Vagina (tissue), 2 donors: ENCODE results near the gene CAPN9. TPM values are rescaled to one million over a fixed set of nuclear protein-coding genes. Genes with fewer than 3 reads are reported as not detected.

ENCODE experiments used
- DNase-seq, 2 donors: peaks; one replicate each; pipeline ENCODE4 v3.0.0-alpha.2; 2017; ENCODE audit errors: extremely low spot score in 2 of 2
- H3K27ac ChIP-seq: fragments of 200-600 bp; sonication (generic); one replicate; pipeline ENCODE4 v1.5.1; 2019
- H3K27me3 ChIP-seq: fragments of 200-600 bp; sonication (generic); one replicate; pipeline ENCODE4 v1.5.1; 2019
- H3K36me3 ChIP-seq, 2 donors: fragments of 200-600 bp; sonication (generic); one replicate each; pipeline ENCODE4 v1.5.1; 2017 to 2019
- H3K4me1 ChIP-seq: fragments of 200-600 bp; sonication (generic); one replicate; pipeline ENCODE4 v1.5.1; 2019
- H3K4me3 ChIP-seq, 2 donors: fragments of 200-600 bp; sonication (generic); 1 replicate in 1 of 2; 2 replicates in 1 of 2; pipeline ENCODE4 v1.5.1; 2016 to 2019
- H3K9me3 ChIP-seq: fragments of 200-600 bp; sonication (generic); one replicate; pipeline ENCODE4 v1.5.1; 2019
- CTCF ChIP-seq, 3 experiments: fragments of 450-650 bp in 2 of 3; fragments of 200-600 bp in 1 of 3; sonication (generic) in 1 of 3; IDR thresholded peaks; one replicate each; pipeline ENCODE4 v1.5.1; 2017 to 2019; ENCODE audit warnings: antibody characterized with exemption in 3 of 3, mild to moderate bottlenecking in 2 of 3, moderate library complexity in 2 of 3
- POLR2A ChIP-seq, 2 donors: fragments of 450-650 bp; IDR thresholded peaks; one replicate each; pipeline ENCODE4 v1.6.1; 2017; ENCODE audit warnings: antibody characterized with exemption in 2 of 2, mild to moderate bottlenecking in 2 of 2, moderate library complexity in 2 of 2
- POLR2AphosphoS5 ChIP-seq, 2 donors: sonication (generic); formaldehyde crosslinking; IDR thresholded peaks; one replicate each; pipeline ENCODE4 v1.9.0; 2017; ENCODE audit warnings: antibody characterized with exemption in 2 of 2, mild to moderate bottlenecking in 2 of 2, low read depth in 1 of 2; ENCODE audit not compliant: insufficient read depth in 1 of 2
- intact Hi-C: fragments of 100-400 bp; cut with DNase I; formaldehyde crosslinking; loops from one replicate; pipeline ENCODE4 v1.15.1; 2023
- total RNA-seq: library from RNA; depleted of rRNA; stranded (reverse); fragments of >200 nt; gene quantifications from one replicate; pipeline ENCODE4 v1.2.3, GENCODE V29; 2016

Gene CAPN9
- total RNA-seq, 1 donor from 2014 or later, result not detected

GRCh38 chr1:230750986-230751625, 3.9 kb downstream of the CAPN9 start:
- Histone ChIP-seq H3K4me3 (no peak overlapping the region), H3K27ac (no peak overlapping the region), H3K27me3 (no peaks in the 10 kb centered on the region), H3K36me3 (no peaks in the 10 kb centered on the region), H3K4me1 (no peaks in the 10 kb centered on the region), H3K9me3 (no peaks in the 10 kb centered on the region)
- intact Hi-C loops, result no loop called here
- no peak for TF ChIP-seq POLR2AphosphoS5 (IDR thresholded peaks at IDR 0.05; ENCODE audit: insufficient read depth in 1 of 2, low read depth in 1 of 2)
- TF ChIP-seq CTCF (IDR thresholded peaks at IDR 0.05), result no peak
- no peak for TF ChIP-seq POLR2A (IDR thresholded peaks at IDR 0.05)
- no peak for DNase-seq

- no peaks in the 10 kb centered on the region for H3K9me3 ChIP-seq
- DNase-seq, result no peak
- no peaks in the 10 kb centered on the region for H3K4me1 ChIP-seq
- H3K36me3 ChIP-seq, result no peaks in the 10 kb centered on the region
- intact Hi-C loops, result no loop called here
- no peak overlapping the region for H3K4me3 ChIP-seq
- no peak overlapping the region for H3K27ac ChIP-seq
- TF ChIP-seq CTCF (IDR thresholded peaks at IDR 0.05) (no peak), POLR2A (IDR thresholded peaks at IDR 0.05) (no peak), POLR2AphosphoS5 (IDR thresholded peaks at IDR 0.05; ENCODE audit: insufficient read depth in 1 of 2, low read depth in 1 of 2) (no peak)
- no peaks in the 10 kb centered on the region for H3K27me3 ChIP-seq
Measured at GRCh38 chr1:230752407-230752806, 5.2 kb downstream of the CAPN9 start.

GRCh38 chr1:230753191-230753585, 6.0 kb downstream of the CAPN9 start:
- H3K4me1 ChIP-seq, result no peaks in the 10 kb centered on the region
- intact Hi-C loops, result no loop called here
- H3K27me3 ChIP-seq, result no peaks in the 10 kb centered on the region
- DNase-seq, result no peak
- no peak overlapping the region for H3K27ac ChIP-seq
- no peak overlapping the region for H3K4me3 ChIP-seq
- no peaks in the 10 kb centered on the region for H3K36me3 ChIP-seq
- TF ChIP-seq POLR2A (IDR thresholded peaks at IDR 0.05) (no peak), POLR2AphosphoS5 (IDR thresholded peaks at IDR 0.05; ENCODE audit: insufficient read depth in 1 of 2, low read depth in 1 of 2) (no peak), CTCF (IDR thresholded peaks at IDR 0.05) (no peak)
- no peaks in the 10 kb centered on the region for H3K9me3 ChIP-seq

GRCh38 chr1:230753586-230754251, 6.5 kb downstream of the CAPN9 start:
- no peak for TF ChIP-seq POLR2A (IDR thresholded peaks at IDR 0.05)
- TF ChIP-seq CTCF (IDR thresholded peaks at IDR 0.05), result no peak
- no peak for TF ChIP-seq POLR2AphosphoS5 (IDR thresholded peaks at IDR 0.05; ENCODE audit: insufficient read depth in 1 of 2, low read depth in 1 of 2)
- DNase-seq, result no peak
- H3K9me3 ChIP-seq, result no peaks in the 10 kb centered on the region
- no peak overlapping the region for H3K4me3 ChIP-seq
- no peaks in the 10 kb centered on the region for H3K27me3 ChIP-seq
- H3K27ac ChIP-seq, result no peak overlapping the region
- intact Hi-C loops, result no loop called here
- no peaks in the 10 kb centered on the region for H3K4me1 ChIP-seq
- no peaks in the 10 kb centered on the region for H3K36me3 ChIP-seq

GRCh38 chr1:230754796-230755195, 7.6 kb downstream of the CAPN9 start:
- intact Hi-C loops, result no loop called here
- Histone ChIP-seq H3K9me3 (no peaks in the 10 kb centered on the region), H3K27me3 (no peaks in the 10 kb centered on the region), H3K27ac (no peak overlapping the region), H3K4me1 (no peaks in the 10 kb centered on the region), H3K36me3 (no peaks in the 10 kb centered on the region), H3K4me3 (no peak overlapping the region)
- DNase-seq, result no peak
- TF ChIP-seq POLR2A (IDR thresholded peaks at IDR 0.05), result no peak
- no peak for TF ChIP-seq CTCF (IDR thresholded peaks at IDR 0.05)
- TF ChIP-seq POLR2AphosphoS5 (IDR thresholded peaks at IDR 0.05; ENCODE audit: insufficient read depth in 1 of 2, low read depth in 1 of 2), result no peak
